ENCODE results near the gene TRPT1.

The TRPT1 gene

DNA sequence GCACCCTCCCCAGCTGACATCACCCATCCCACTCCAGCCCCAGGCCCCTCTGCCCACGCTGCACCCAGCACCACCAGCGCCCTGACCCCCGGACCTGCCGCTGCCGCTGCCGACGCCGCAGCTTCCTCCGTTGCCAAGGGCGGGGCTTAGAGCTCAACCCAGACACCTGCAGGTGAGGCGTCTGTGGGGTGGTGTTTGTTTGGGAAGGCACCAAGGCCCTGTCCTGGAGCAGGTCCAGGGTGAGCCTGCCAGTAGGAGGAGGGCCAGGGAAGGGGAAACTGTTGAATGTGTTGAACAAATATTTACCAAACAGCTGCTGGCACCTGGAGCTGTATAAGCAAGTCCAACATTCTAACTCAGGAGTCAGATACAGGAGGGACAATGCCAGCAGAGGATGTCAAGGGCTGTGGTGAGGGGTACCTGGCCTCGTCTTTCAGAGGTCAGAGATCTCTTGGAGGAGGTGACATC lies 11.5 kb upstream of the TRPT1 start:
- peaks cover 11 to 21% of the 10 kb centered on the region in 2 experiments for H3K4me1 ChIP-seq (ENCODE audit: control insufficient read depth in 1 of 2, insufficient read depth in 2 of 2, low read length in 2 of 2)

GRCh38 chr11:64235437-64236161 lies 9.6 kb upstream of the TRPT1 start:
- H4K12ac ChIP-seq (ENCODE audit: low read depth, low read length): peak overlapping the region; percentile 28
- H2AFZ ChIP-seq (ENCODE audit: insufficient read depth, low read length, poor library complexity): peak overlapping the region; percentile 5
- H2BK12ac ChIP-seq (ENCODE audit: low read length): no peak overlapping the region
- no peak for DNase-seq
- H3K4ac ChIP-seq (ENCODE audit: low read depth, low read length): no peak overlapping the region
- no peak overlapping the region for H2BK120ac ChIP-seq (ENCODE audit: insufficient read depth, low read length, poor library complexity)
- no peak overlapping the region for H2BK5ac ChIP-seq (ENCODE audit: low read depth, low read length, poor library complexity)
- H4K91ac ChIP-seq (ENCODE audit: low read depth, low read length): peak overlapping the region; percentile 85
- peaks cover 9% of the 10 kb centered on the region for H3K79me2 ChIP-seq (ENCODE audit: control insufficient read depth, insufficient read depth, low read length, poor library complexity)
- H2AK5ac ChIP-seq (ENCODE audit: low read length): no peak overlapping the region
- H3K14ac ChIP-seq (ENCODE audit: low read length): peak overlapping the region; percentile 24
- H4K8ac ChIP-seq (ENCODE audit: low read depth, low read length): no peak overlapping the region
- H3K27ac ChIP-seq (ENCODE audit: low read depth, low read length): no peak overlapping the region
- peaks cover 8 to 18% of the 10 kb centered on the region in 2 experiments for H3K4me1 ChIP-seq (ENCODE audit: control insufficient read depth in 1 of 2, insufficient read depth in 2 of 2, low read length in 2 of 2)
- peak overlapping the region; percentile 45 for H3K18ac ChIP-seq (ENCODE audit: low read length)
- peaks cover 20 to 26% of the 10 kb centered on the region in 2 experiments for H3K36me3 ChIP-seq (ENCODE audit: control insufficient read depth in 1 of 2, insufficient read depth in 2 of 2, low read length in 2 of 2)
- WGBS (ENCODE audit: extremely low coverage, insufficient coverage, insufficient read length): no CpG with 5 or more reads among the region's 12 CpGs
- no peak overlapping the region for H3K4me3 ChIP-seq (ENCODE audit: low read depth, low read length)
- H3K4me2 ChIP-seq (ENCODE audit: low read length): peak overlapping the region; percentile 79
- H3K23ac ChIP-seq (ENCODE audit: low read length): no peak overlapping the region
- no peak overlapping the region for H3K9ac ChIP-seq (ENCODE audit: low read length)
- H3K9me3 ChIP-seq (ENCODE audit: insufficient read depth, low read depth, low read length): no peaks in the 10 kb centered on the region
- no peaks in the 10 kb centered on the region for H3K27me3 ChIP-seq (ENCODE audit: insufficient read depth, low read length)
- peaks cover 13% of the 10 kb centered on the region for H3K79me1 ChIP-seq (ENCODE audit: low read length)

More for the DNA sequence above, 11.5 kb upstream of the TRPT1 start:
- no peak overlapping the region for H4K91ac ChIP-seq (ENCODE audit: low read depth, low read length)
- H3K27ac ChIP-seq (ENCODE audit: low read depth, low read length): no peak overlapping the region
- WGBS (ENCODE audit: extremely low coverage, insufficient coverage, insufficient read length): no CpG with 5 or more reads among the region's 12 CpGs
- no peak overlapping the region for H2BK5ac ChIP-seq (ENCODE audit: low read depth, low read length, poor library complexity)
- H2BK12ac ChIP-seq (ENCODE audit: low read length): no peak overlapping the region
- peak overlapping the region; percentile 10 for H3K4ac ChIP-seq (ENCODE audit: low read depth, low read length)
- H3K4me2 ChIP-seq (ENCODE audit: low read length): no peak overlapping the region
- no peak overlapping the region for H3K9ac ChIP-seq (ENCODE audit: low read length)
- H3K36me3 ChIP-seq (ENCODE audit: control insufficient read depth in 1 of 2, insufficient read depth in 2 of 2, low read length in 2 of 2): peaks cover 21 to 25% of the 10 kb centered on the region in 2 experiments
- H3K79me1 ChIP-seq (ENCODE audit: low read length): peaks cover 26% of the 10 kb centered on the region
- no peak overlapping the region for H3K4me3 ChIP-seq (ENCODE audit: low read depth, low read length)
- no peak overlapping the region for H2BK120ac ChIP-seq (ENCODE audit: insufficient read depth, low read length, poor library complexity)
- H3K9me3 ChIP-seq (ENCODE audit: insufficient read depth, low read depth, low read length): no peaks in the 10 kb centered on the region
- H4K12ac ChIP-seq (ENCODE audit: low read depth, low read length): no peak overlapping the region
- no peak overlapping the region for H2AK5ac ChIP-seq (ENCODE audit: low read length)
- H2AFZ ChIP-seq (ENCODE audit: insufficient read depth, low read length, poor library complexity): no peak overlapping the region
- H3K18ac ChIP-seq (ENCODE audit: low read length): no peak overlapping the region
- no peaks in the 10 kb centered on the region for H3K27me3 ChIP-seq (ENCODE audit: insufficient read depth, low read length)
- H3K79me2 ChIP-seq (ENCODE audit: control insufficient read depth, insufficient read depth, low read length, poor library complexity): peaks cover 21% of the 10 kb centered on the region
- H3K14ac ChIP-seq (ENCODE audit: low read length): no peak overlapping the region
- no peak for DNase-seq
- H3K23ac ChIP-seq (ENCODE audit: low read length): no peak overlapping the region
- H4K8ac ChIP-seq (ENCODE audit: low read depth, low read length): no peak overlapping the region

- Histone ChIP-seq H3K27ac (ENCODE audit: low read depth, low read length) (peak overlapping the region; percentile 33), H3K4me1 (ENCODE audit: control insufficient read depth in 1 of 2, insufficient read depth in 2 of 2, low read length in 2 of 2) (peaks cover 3 to 10% of the 10 kb centered on the region in 2 experiments)
These were observed 8.8 kb upstream of the TRPT1 start for GRCh38 chr11:64234647-64235379.

DNA sequence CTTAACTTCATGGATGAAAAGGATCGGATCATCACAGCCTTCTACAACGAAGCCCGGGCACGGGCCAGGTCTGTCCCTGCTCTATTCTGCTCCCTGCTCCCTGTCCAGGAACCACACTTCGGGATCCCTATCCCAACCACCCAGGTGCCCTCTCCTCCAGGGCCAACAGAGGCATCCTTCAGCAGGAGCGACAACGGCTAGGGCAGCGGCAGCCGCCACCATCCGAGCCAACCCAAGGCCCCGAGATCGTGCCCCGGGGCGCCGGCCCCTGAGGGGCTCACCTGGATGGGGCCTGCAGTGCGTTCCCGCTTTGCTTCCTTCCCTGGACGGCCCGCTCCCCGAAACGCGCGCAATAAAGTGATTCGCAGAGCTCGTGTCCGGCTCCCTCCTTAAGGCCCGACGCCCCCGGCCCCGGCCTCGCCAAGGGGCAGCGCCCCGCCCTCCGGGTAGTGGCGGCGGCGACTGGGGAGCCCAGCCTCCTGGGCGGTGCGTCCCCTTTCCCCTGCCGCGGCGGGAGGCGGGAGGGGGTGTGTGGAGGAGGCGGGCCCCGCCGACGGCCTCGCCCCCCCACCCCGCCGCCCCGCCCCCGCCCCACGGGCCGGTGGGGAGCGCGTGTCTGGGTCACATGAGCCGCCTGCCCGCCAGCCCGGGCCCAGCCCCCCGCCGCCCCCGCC lies 8.1 kb upstream of the TRPT1 start, which contains the start of gene VEGFB:
Gene VEGFB, plus strand, starts transcription at position 672 of the 674 bp plus-strand sequence. CDS start 250 bp downstream, outside the sequence.
- H3K4me2 ChIP-seq (ENCODE audit: low read length): peak within 1 kb of the TSS; percentile 79
- H2AK5ac ChIP-seq (ENCODE audit: low read length): peak within 1 kb of the TSS; percentile 52
- H3K4me3 ChIP-seq (ENCODE audit: low read depth, low read length): peak within 1 kb of the TSS; percentile 81
- peak within 1 kb of the TSS; percentile 72 for H4K8ac ChIP-seq (ENCODE audit: low read depth, low read length)
- peak within 1 kb of the TSS; percentile 85 for H4K91ac ChIP-seq (ENCODE audit: low read depth, low read length)
- H2BK5ac ChIP-seq (ENCODE audit: low read depth, low read length, poor library complexity): peak within 1 kb of the TSS; percentile 33
- DNase-seq: peak in 1 of 2 donors; percentile 64
- peak within 1 kb of the TSS; percentile 73 for H3K18ac ChIP-seq (ENCODE audit: low read length)
- H3K79me2 ChIP-seq (ENCODE audit: control insufficient read depth, insufficient read depth, low read length, poor library complexity): peaks cover 10% of the 10 kb centered on the region
- peak within 1 kb of the TSS; percentile 81 for H3K14ac ChIP-seq (ENCODE audit: low read length)
- H3K36me3 ChIP-seq (ENCODE audit: control insufficient read depth in 1 of 2, insufficient read depth in 2 of 2, low read length in 2 of 2): peaks cover 19 to 25% of the 10 kb centered on the region in 2 experiments
- peaks cover 4 to 7% of the 10 kb centered on the region in 2 experiments for H3K4me1 ChIP-seq (ENCODE audit: control insufficient read depth in 1 of 2, insufficient read depth in 2 of 2, low read length in 2 of 2)
- no peak within 1 kb of the TSS for H2BK12ac ChIP-seq (ENCODE audit: low read length)
- peak within 1 kb of the TSS; percentile 33 for H3K27ac ChIP-seq (ENCODE audit: low read depth, low read length)
- H3K27me3 ChIP-seq (ENCODE audit: insufficient read depth, low read length): no peaks in the 10 kb centered on the region
- peak within 1 kb of the TSS; percentile 35 for H3K9ac ChIP-seq (ENCODE audit: low read length)
- no peak within 1 kb of the TSS for H3K23ac ChIP-seq (ENCODE audit: low read length)
- H4K12ac ChIP-seq (ENCODE audit: low read depth, low read length): peak within 1 kb of the TSS; percentile 60
- no CpG with 5 or more reads among the region's 62 CpGs for WGBS (ENCODE audit: extremely low coverage, insufficient coverage, insufficient read length)
- H2AFZ ChIP-seq (ENCODE audit: insufficient read depth, low read length, poor library complexity): peak within 1 kb of the TSS; percentile 62
- no peaks in the 10 kb centered on the region for H3K9me3 ChIP-seq (ENCODE audit: insufficient read depth, low read depth, low read length)
- H3K79me1 ChIP-seq (ENCODE audit: low read length): peaks cover 11% of the 10 kb centered on the region
- peak within 1 kb of the TSS; percentile 53 for H3K4ac ChIP-seq (ENCODE audit: low read depth, low read length)
- peak within 1 kb of the TSS; percentile 27 for H2BK120ac ChIP-seq (ENCODE audit: insufficient read depth, low read length, poor library complexity)

More at GRCh38 chr11:64234647-64235379, 8.8 kb upstream of the TRPT1 start:
- H2BK120ac ChIP-seq (ENCODE audit: insufficient read depth, low read length, poor library complexity): peak overlapping the region; percentile 27
- DNase-seq: peak in 1 of 2 donors; percentile 74
- H4K91ac ChIP-seq (ENCODE audit: low read depth, low read length): peak overlapping the region; percentile 85
- H3K9ac ChIP-seq (ENCODE audit: low read length): no peak overlapping the region
- H2BK5ac ChIP-seq (ENCODE audit: low read depth, low read length, poor library complexity): peak overlapping the region; percentile 33
- no peaks in the 10 kb centered on the region for H3K27me3 ChIP-seq (ENCODE audit: insufficient read depth, low read length)
- H3K4ac ChIP-seq (ENCODE audit: low read depth, low read length): peak overlapping the region; percentile 53
- peak overlapping the region; percentile 81 for H3K4me3 ChIP-seq (ENCODE audit: low read depth, low read length)
- H4K12ac ChIP-seq (ENCODE audit: low read depth, low read length): peak overlapping the region; percentile 28
- H3K79me2 ChIP-seq (ENCODE audit: control insufficient read depth, insufficient read depth, low read length, poor library complexity): peaks cover 10% of the 10 kb centered on the region
- H2AFZ ChIP-seq (ENCODE audit: insufficient read depth, low read length, poor library complexity): peak overlapping the region; percentile 62
- peak overlapping the region; percentile 13 for H2AK5ac ChIP-seq (ENCODE audit: low read length)
- peak overlapping the region; percentile 81 for H3K14ac ChIP-seq (ENCODE audit: low read length)
- no peaks in the 10 kb centered on the region for H3K9me3 ChIP-seq (ENCODE audit: insufficient read depth, low read depth, low read length)
- peak overlapping the region; percentile 72 for H4K8ac ChIP-seq (ENCODE audit: low read depth, low read length)
- peak overlapping the region; percentile 79 for H3K4me2 ChIP-seq (ENCODE audit: low read length)
- peaks cover 20 to 26% of the 10 kb centered on the region in 2 experiments for H3K36me3 ChIP-seq (ENCODE audit: control insufficient read depth in 1 of 2, insufficient read depth in 2 of 2, low read length in 2 of 2)
- peaks cover 11% of the 10 kb centered on the region for H3K79me1 ChIP-seq (ENCODE audit: low read length)
- H3K18ac ChIP-seq (ENCODE audit: low read length): peak overlapping the region; percentile 68
- no CpG with 5 or more reads among the region's 80 CpGs for WGBS (ENCODE audit: extremely low coverage, insufficient coverage, insufficient read length)
- H2BK12ac ChIP-seq (ENCODE audit: low read length): no peak overlapping the region
- H3K23ac ChIP-seq (ENCODE audit: low read length): no peak overlapping the region

Measured in trophoblast cell (in vitro differentiated cells and primary cell).